COLO668 (cell line): ENCODE measurements around the gene ASIC3.
A peak's percentile ranks its signal among the peaks of the same experiment; 100 is the strongest.
"Not testable (repeated sequence)": the region's sequence is repeated elsewhere in the genome, so short reads cannot be mapped to it uniquely, and the experiment has no call there.

ENCODE experiments used
- DNase-seq: peaks from one replicate; lab custom pipeline; 2025; ENCODE audit not compliant: unreplicated experiment; lab: John Stamatoyannopoulos, UW

ASIC3 gene

DNA sequence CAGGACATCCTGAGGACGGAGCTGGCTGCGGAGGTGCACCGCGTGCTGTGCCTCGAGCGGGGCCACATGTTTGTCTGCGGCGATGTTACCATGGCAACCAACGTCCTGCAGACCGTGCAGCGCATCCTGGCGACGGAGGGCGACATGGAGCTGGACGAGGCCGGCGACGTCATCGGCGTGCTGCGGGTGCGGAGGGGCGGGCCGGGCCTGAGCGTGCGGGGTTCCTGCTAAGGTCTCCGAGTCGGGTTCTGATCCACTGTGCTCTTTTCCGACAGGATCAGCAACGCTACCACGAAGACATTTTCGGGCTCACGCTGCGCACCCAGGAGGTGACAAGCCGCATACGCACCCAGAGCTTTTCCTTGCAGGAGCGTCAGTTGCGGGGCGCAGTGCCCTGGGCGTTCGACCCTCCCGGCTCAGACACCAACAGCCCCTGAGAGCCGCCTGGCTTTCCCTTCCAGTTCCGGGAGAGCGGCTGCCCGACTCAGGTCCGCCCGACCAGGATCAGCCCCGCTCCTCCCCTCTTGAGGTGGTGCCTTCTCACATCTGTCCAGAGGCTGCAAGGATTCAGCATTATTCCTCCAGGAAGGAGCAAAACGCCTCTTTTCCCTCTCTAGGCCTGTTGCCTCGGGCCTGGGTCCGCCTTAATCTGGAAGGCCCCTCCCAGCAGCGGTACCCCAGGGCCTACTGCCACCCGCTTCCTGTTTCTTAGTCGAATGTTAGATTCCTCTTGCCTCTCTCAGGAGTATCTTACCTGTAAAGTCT is 34.4 kb upstream of the ASIC3 start:
- DNase-seq, result no peak

DNA sequence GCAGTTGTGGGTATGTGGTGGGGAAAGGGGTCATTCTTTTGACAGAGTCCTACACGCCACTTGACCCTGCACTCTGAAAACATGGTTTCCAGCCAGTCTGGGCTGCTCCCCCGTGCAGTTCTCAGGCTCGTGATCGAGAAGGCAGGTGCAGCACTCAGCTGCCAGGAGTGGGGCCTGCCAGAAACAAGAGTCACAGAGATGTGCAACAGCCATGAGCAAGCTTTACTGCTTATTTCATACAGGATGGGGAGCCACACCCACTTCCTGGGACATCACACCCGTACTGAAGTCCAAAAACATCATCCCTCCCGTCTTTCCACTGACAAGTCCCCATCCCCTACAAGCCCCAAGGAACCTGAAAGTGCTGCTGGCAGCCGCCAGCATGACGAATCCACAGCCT is 33.4 kb upstream of the ASIC3 start:
- peak; percentile 25 for DNase-seq

GRCh38 chr7:151015967-151016366 is 32.4 kb upstream of the ASIC3 start:
- no peak for DNase-seq

- DNase-seq, result no peak
Measured at GRCh38 chr7:151016505-151016904, 31.8 kb upstream of the ASIC3 start.

DNA sequence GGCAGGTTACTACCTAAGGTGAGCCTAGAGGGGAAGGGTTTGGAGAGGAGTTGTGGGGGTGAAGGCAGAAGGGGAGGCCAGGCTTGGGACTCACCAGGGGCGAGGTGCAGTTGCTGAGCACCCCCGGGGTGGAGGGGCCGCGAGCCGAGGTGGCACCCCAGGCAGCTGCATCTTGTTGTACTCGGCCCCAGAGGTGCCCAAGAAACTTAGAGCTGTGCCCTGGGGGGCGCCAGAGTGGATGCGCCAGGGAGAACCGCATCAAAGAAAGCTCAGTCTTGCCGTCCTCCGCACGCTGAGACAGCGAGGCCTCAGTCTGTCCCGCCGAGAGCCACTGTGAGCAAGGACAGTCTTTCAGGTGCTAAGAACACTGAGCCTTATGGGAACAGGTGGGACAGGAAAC is 31.4 kb upstream of the ASIC3 start:
- DNase-seq, result no peak

GRCh38 chr7:151017370-151017952 is 30.9 kb upstream of the ASIC3 start:
- no peak for DNase-seq

- peak; percentile 59 for DNase-seq
Measured at GRCh38 chr7:151017953-151018420, 30.3 kb upstream of the ASIC3 start.

- peak; percentile 73 for DNase-seq
Measured at GRCh38 chr7:151018421-151019129, 29.8 kb upstream of the ASIC3 start.

- no peak for DNase-seq
Measured at GRCh38 chr7:151019130-151019447, 29.2 kb upstream of the ASIC3 start.

DNA sequence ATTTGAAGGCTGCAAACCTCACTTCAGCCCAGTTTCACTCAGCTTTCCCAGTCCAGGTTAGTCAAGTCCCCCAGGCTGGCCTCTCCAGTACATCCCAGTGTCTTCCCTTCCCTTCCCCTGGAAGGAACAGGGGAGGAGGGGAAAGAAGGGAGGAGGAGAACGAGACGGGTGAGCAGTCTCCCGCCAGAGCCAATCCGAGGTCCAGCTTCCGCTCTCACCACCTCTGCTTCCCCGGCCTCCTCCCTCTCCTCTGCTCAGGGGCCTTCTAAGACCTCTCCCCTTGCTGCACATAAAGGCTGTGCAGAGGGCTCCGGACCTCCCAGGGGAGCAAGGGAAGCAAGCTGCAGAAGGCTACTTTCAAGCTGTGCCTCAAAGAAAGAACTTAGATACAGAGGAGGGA is 28.1 kb upstream of the ASIC3 start:
- no peak for DNase-seq

DNA sequence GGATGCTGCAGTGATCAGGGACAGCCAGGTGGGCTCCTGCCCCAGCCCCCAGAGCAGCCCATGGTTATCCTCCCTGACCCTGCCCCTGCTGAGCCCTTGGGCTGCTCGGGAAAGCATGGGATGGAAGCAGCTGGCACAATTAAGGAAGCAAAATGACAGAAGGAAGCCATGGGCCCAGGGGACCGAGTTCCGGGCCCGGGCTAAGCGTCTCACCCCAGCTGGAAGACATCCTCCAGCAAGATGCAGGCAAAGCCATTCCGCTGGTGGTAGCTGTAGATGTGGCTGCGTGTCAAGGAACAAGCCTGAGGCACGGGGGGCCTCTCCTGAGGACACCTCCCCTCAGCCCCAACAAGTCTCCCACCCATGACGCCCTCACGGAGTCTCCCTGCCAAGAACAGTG is 25.1 kb upstream of the ASIC3 start:
- no peak for DNase-seq

- peak; percentile 32 for DNase-seq
Measured at GRCh38 chr7:151024435-151025056, 23.8 kb upstream of the ASIC3 start, which contains the start of gene ATG9B. Gene ATG9B (minus strand): TSS chr7:151024494. CDS start chr7:151024423, 71 bp downstream.

- no peak for DNase-seq
Measured at GRCh38 chr7:151025924-151026671, 22.2 kb upstream of the ASIC3 start.

GRCh38 chr7:151026771-151027727 is 21.3 kb upstream of the ASIC3 start:
- DNase-seq, result not testable (repeated sequence)

DNA sequence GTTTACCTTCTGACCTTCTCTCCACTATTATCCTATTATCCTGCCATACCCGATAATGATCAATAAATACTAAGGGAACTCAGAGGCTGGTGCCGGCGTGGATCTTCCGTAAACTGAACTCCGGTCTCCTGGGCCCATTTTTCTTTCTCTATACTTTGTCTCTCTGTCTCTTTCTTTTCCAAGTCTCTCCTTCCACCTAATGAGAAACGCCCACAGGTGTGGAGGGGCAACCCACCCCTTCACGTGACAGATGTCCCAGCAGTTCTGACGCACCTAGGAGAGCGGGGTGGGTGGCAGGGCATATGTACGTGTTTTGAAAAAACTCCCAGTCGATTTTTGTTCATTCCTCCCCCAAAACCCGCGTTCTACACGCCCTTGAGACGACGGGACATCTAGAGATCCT is 20.6 kb upstream of the ASIC3 start:
- not testable (repeated sequence) for DNase-seq

DNA sequence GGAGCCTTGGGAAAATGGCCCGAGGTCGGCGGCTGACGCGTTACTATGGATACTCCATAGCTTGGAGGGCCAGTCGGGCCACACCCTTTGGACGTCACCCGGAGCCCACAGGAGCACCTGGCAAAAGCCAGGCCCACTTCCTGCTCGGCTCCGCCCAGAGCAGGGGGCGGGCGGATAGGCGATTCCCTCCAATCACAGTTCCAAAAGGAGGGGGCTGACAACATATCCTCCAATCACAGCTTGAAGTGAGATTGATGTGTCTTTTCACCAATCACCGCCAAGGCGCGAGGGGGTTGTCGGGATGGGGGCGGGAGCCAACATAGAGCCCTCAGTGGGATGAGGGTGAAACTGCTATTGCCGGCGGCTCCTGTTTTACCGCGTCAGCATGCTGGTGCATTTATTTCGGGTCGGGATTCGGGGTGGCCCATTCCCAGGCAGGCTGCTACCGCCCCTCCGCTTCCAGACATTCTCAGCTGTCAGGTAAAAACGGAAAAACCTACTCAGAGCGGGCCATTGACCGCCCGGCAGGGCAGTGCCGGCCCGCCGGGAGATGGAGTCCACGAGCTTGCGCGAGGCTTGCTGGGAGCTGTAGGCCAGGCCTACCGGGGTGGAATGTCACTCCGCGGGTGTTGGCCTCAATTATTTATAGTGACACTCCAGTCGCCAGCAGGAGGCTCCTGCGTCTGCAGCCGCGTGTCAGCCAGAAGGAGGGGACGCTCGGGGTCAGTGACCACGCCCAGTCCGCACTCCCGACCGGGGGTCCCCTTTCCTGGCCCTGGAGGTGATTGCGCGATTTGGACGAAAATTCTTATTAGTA is 20.0 kb upstream of the ASIC3 start, which contains the start of gene ABCB8:
TSS of gene ABCB8 (plus strand) at position 320 of the 817 bp plus-strand sequence. CDS start at position 386, 66 bp downstream.
- peak; percentile 98 for DNase-seq

DNA sequence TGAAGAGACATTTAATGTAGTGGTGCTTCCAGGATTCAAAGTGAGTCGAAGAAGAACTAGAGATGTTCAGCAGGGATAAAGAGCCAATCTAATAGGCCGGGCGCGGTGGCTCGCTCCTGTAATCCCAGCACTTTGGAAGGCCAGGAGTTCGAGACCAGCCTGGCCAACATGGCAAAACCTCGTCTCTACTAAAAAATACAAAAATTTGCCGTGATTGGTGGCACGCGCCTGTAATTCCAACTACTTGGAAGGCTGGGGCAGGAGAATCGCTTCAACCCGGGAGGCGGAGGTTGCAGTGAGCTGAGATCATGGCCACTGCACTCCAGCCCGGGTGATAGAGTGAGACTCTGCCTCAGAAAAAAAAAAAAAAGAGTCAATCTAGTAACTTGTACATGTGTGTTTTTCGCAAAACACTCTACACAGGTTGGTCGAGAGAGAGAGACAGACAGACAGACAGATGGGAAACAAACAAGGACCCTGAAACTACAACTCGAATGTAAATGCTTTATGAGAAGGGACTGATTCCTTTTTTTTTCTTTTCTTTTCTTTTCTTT is 19.3 kb upstream of the ASIC3 start:
- no peak for DNase-seq

- DNase-seq, result no peak
Measured at GRCh38 chr7:151031011-151031410, 17.3 kb upstream of the ASIC3 start.
